OCI-LY7 (cell line): ENCODE data around the gene BACH2. TPM values are rescaled to one million over a fixed set of nuclear protein-coding genes. Genes with fewer than 3 reads are reported as not detected.
A peak's percentile ranks its signal among the peaks of the same experiment; 100 is the strongest.

Source experiments
- BruUV-seq: library from RNA; stranded (reverse); fragments of 400-500 nt; replicated peaks from 2 replicates; lab custom pipeline; 2021; lab: Mats Ljungman, UMichigan
- CTCF ChIA-PET: fragments of 300-600 bp; sonication (Branson Sonifier 250); formaldehyde crosslinking; loops from one replicate; lab custom pipeline; 2022; ENCODE audit warnings: antibody characterized with exemption; ENCODE audit not compliant: unreplicated experiment; lab: Charles Lee
- POLR2A ChIA-PET: fragments of 300-600 bp; sonication (Branson Sonifier 250); formaldehyde crosslinking; loops from one replicate; lab custom pipeline; 2022; ENCODE audit warnings: antibody characterized with exemption; lab: Charles Lee
- DNase-seq: peaks from one replicate; pipeline ENCODE4 v3.0.0-alpha.2; 2015; ENCODE audit warnings: low spot score
- H2AFZ ChIP-seq: fragments of 200-600 bp; sonication (generic), shearing (Covaris generic); 2 replicates; pipeline ENCODE4 v1.6.1; 2014; ENCODE audit warnings: mild to moderate bottlenecking, antibody characterized with exemption, low read length, moderate library complexity
- H3K27ac ChIP-seq: fragments of 200-600 bp; sonication (generic); 2 replicates; pipeline ENCODE4 v1.5.1; 2014; ENCODE audit warnings: mixed run types, low read depth, mild to moderate bottlenecking, moderate library complexity, low read length, inconsistent platforms; ENCODE audit not compliant: poor library complexity, severe bottlenecking
- H3K36me3 ChIP-seq: fragments of 200-600 bp; sonication (generic); 2 replicates; pipeline ENCODE4 v1.6.1; 2014; ENCODE audit warnings: mild to moderate bottlenecking, antibody characterized with exemption, low read length, moderate library complexity, mixed read lengths; ENCODE audit not compliant: insufficient read depth
- H3K4me1 ChIP-seq: fragments of 200-600 bp; sonication (generic); 2 replicates; pipeline ENCODE4 v1.5.1; 2014; ENCODE audit warnings: mild to moderate bottlenecking, low read length; ENCODE audit not compliant: insufficient read depth, poor library complexity, severe bottlenecking
- H3K4me2 ChIP-seq: fragments of 200-600 bp; sonication (generic); 2 replicates; pipeline ENCODE4 v1.6.1; 2014; ENCODE audit warnings: mild to moderate bottlenecking, low read length
- H3K4me3 ChIP-seq: fragments of 200-600 bp; sonication (generic); 2 replicates; pipeline ENCODE4 v1.5.1; 2014; ENCODE audit warnings: mild to moderate bottlenecking, low read depth, low read length; ENCODE audit not compliant: poor library complexity, severe bottlenecking
- H3K79me2 ChIP-seq: fragments of 200-600 bp; sonication (generic); 2 replicates; pipeline ENCODE4 v1.6.1; 2016; ENCODE audit warnings: low read depth, mild to moderate bottlenecking, low read length, moderate library complexity, mixed read lengths; ENCODE audit not compliant: insufficient read depth
- H3K9me2 ChIP-seq: fragments of 200-600 bp; sonication (generic); 2 replicates; pipeline ENCODE4 v1.6.1; 2016; ENCODE audit warnings: mild to moderate bottlenecking, low read length, mixed read lengths; ENCODE audit not compliant: insufficient read depth
- H3K9me3 ChIP-seq: fragments of 200-600 bp; sonication (generic); 2 replicates; pipeline ENCODE4 v1.6.1; 2014; ENCODE audit warnings: mild to moderate bottlenecking, mixed run types, low read length, mixed read lengths
- H4K20me1 ChIP-seq: fragments of 200-600 bp; sonication (generic); 2 replicates; pipeline ENCODE4 v1.6.1; 2014; ENCODE audit warnings: mild to moderate bottlenecking, antibody characterized with exemption, low read length, moderate library complexity, mixed read lengths; ENCODE audit not compliant: insufficient read depth
- CTCF ChIP-seq: fragments of 200-600 bp; sonication (generic); conservative IDR thresholded peaks from 2 replicates; pipeline ENCODE4 v1.5.1; 2014; ENCODE audit warnings: mild to moderate bottlenecking, antibody characterized with exemption, low read length, moderate library complexity, mixed read lengths
- EZH2phosphoT487 ChIP-seq: fragments of 200-600 bp; sonication (generic); IDR thresholded peaks from 2 replicates; pipeline ENCODE4 v1.6.1; 2018; ENCODE audit warnings: low read depth, borderline replicate concordance, mild to moderate bottlenecking, mixed run types, antibody characterized with exemption, low read length, moderate library complexity, mixed read lengths
- intact Hi-C: fragments of 100-400 bp; cut with micrococcal nuclease; formaldehyde crosslinking; loops from one replicate; pipeline ENCODE4 v1.10.0; 2022; ENCODE audit not compliant: unreplicated experiment
- total RNA-seq, 2 experiments: library from RNA; depleted of rRNA in 1 of 2; stranded (reverse); fragments of >200 nt in 1 of 2; shearing (Covaris generic) in 1 of 2; gene quantifications; 2 replicates each; pipeline ENCODE4 v1.2.3, GENCODE V29; 2014 to 2022

Gene BACH2
- total RNA-seq, 2 experiments from 2014 or later = 92.0 to 163 TPM

- DNase-seq = peak; percentile 27
- H2AFZ ChIP-seq = no peak overlapping the region
- intact Hi-C loops = loop anchor here (5.0 to 10.0 kb wide), 2 partner anchors 85 to 288 kb away; no protein-coding TSS in a partner anchor
- H3K9me2 ChIP-seq = no peaks in the 10 kb centered on the region
- BruUV-seq = no TSS peak
- peaks cover 73% of the 10 kb centered on the region for H3K36me3 ChIP-seq
- peak overlapping the region; percentile 62 for H3K4me2 ChIP-seq
- no peaks in the 10 kb centered on the region for H3K9me3 ChIP-seq
- peaks cover 55% of the 10 kb centered on the region for H3K4me1 ChIP-seq
- peak overlapping the region; percentile 35 for H3K27ac ChIP-seq
- ChIA-PET POLR2A (interaction anchor here (0.6 to 1.5 kb wide), 7 partner anchors 9 to 1372 kb away, joined by 3 to 8 read pairs (median 3); no protein-coding TSS in a partner anchor), CTCF (no interaction called here)
- H4K20me1 ChIP-seq = peaks cover 10% of the 10 kb centered on the region; the same call in 1 of the 2 replicates
- peak overlapping the region; percentile 39 for H3K4me3 ChIP-seq
- H3K79me2 ChIP-seq = peaks cover 82% of the 10 kb centered on the region
- TF ChIP-seq EZH2phosphoT487 = no peak
- TF ChIP-seq CTCF = no peak
Measured at GRCh38 chr6:90186637-90187371, 109.8 kb downstream of the BACH2 start.

GRCh38 chr6:90186026-90186425 lies 110.6 kb downstream of the BACH2 start:
- POLR2A ChIA-PET = interaction anchor here (0.6 to 1.5 kb wide), 5 partner anchors 9 to 1373 kb away, joined by 3 to 8 read pairs (median 3); no protein-coding TSS in a partner anchor
- Histone ChIP-seq H3K79me2 (peaks cover 82% of the 10 kb centered on the region), H3K4me1 (peaks cover 48% of the 10 kb centered on the region)

More at GRCh38 chr6:90186026-90186425, 110.6 kb downstream of the BACH2 start:
- Histone ChIP-seq H3K36me3 (peaks cover 73% of the 10 kb centered on the region), H3K27ac (no peak overlapping the region), H3K4me3 (no peak overlapping the region), H3K9me3 (no peaks in the 10 kb centered on the region), H2AFZ (no peak overlapping the region), H4K20me1 (peaks cover 10% of the 10 kb centered on the region; the same call in 1 of the 2 replicates), H3K4me2 (no peak overlapping the region), H3K9me2 (no peaks in the 10 kb centered on the region)
- CTCF ChIA-PET = no interaction called here
- DNase-seq = no peak
- intact Hi-C loops = loop anchor here (5.0 to 10.0 kb wide), 2 partner anchors 86 to 289 kb away; no protein-coding TSS in a partner anchor
- BruUV-seq = no TSS peak
- TF ChIP-seq CTCF (no peak), EZH2phosphoT487 (no peak)
